HUES64 (cell line): Measurements from ENCODE around the gene ZNF236.
"Not testable (repeated sequence)": the region's sequence is repeated elsewhere in the genome, so short reads cannot be mapped to it uniquely, and the experiment has no call there.

Experiments used
- H3K27ac ChIP-seq: 2 replicates; pipeline ENCODE4 v1.7.0; 2013; ENCODE audit warnings: low read depth, low read length, inconsistent platforms
- H3K27me3 ChIP-seq: 2 replicates; pipeline ENCODE4 v1.6.1; 2013; ENCODE audit warnings: mild to moderate bottlenecking, low read length; ENCODE audit not compliant: insufficient read depth
- H3K36me3 ChIP-seq: 2 replicates; pipeline ENCODE4 v1.6.1; 2013; ENCODE audit warnings: mild to moderate bottlenecking, low read length; ENCODE audit not compliant: insufficient read depth
- H3K4me1 ChIP-seq: 2 replicates; pipeline ENCODE4 v1.6.1; 2013; ENCODE audit warnings: mild to moderate bottlenecking, low read length, moderate library complexity; ENCODE audit not compliant: insufficient read depth
- H3K4me3 ChIP-seq: 2 replicates; pipeline ENCODE4 v1.5.1; 2013; ENCODE audit warnings: mild to moderate bottlenecking, low read length, moderate library complexity
- H3K9ac ChIP-seq: 2 replicates; pipeline ENCODE4 v1.6.1; 2013; ENCODE audit warnings: mild to moderate bottlenecking, low read depth, low read length
- H3K9me3 ChIP-seq: 2 replicates; pipeline ENCODE4 v1.6.1; 2013; ENCODE audit warnings: low read depth, low read length; ENCODE audit not compliant: insufficient read depth
- WGBS: fragments of 150-250, 120-280 bp; methylation state at CpG from one replicate; pipeline ENCODE4 v1.1.7; 2013; ENCODE audit warnings: missing lambda C conversion rate; 5-methylcytosine and 5-hydroxymethylcytosine counted together

The ZNF236 gene

GRCh38 chr18:76983613-76984051 lies 161.3 kb downstream of the ZNF236 start:
- Histone ChIP-seq H3K27ac (no peak overlapping the region), H3K9me3 (no peaks in the 10 kb centered on the region), H3K4me3 (no peak overlapping the region), H3K4me1 (peaks cover 8% of the 10 kb centered on the region), H3K9ac (no peak overlapping the region), H3K36me3 (no peaks in the 10 kb centered on the region), H3K27me3 (no peaks in the 10 kb centered on the region)
- 60% methylated on average over 10 of the region's 10 CpGs for WGBS

GRCh38 chr18:76984193-76985155 lies 162.1 kb downstream of the ZNF236 start:
- WGBS: 93% methylated on average over 40 of the region's 40 CpGs
- H3K4me3 ChIP-seq: no peak overlapping the region
- H3K27me3 ChIP-seq: no peaks in the 10 kb centered on the region
- H3K27ac ChIP-seq: no peak overlapping the region
- no peaks in the 10 kb centered on the region for H3K9me3 ChIP-seq
- H3K4me1 ChIP-seq: peaks cover 8% of the 10 kb centered on the region
- no peaks in the 10 kb centered on the region for H3K36me3 ChIP-seq
- H3K9ac ChIP-seq: no peak overlapping the region

GRCh38 chr18:76985156-76985950 lies 163.0 kb downstream of the ZNF236 start:
- H3K27me3 ChIP-seq: no peaks in the 10 kb centered on the region
- no peak overlapping the region for H3K9ac ChIP-seq
- H3K27ac ChIP-seq: no peak overlapping the region
- no peaks in the 10 kb centered on the region for H3K36me3 ChIP-seq
- H3K9me3 ChIP-seq: no peaks in the 10 kb centered on the region
- no peak overlapping the region for H3K4me3 ChIP-seq
- H3K4me1 ChIP-seq: peaks cover 8% of the 10 kb centered on the region
- 94% methylated on average over 27 of the region's 27 CpGs for WGBS

GRCh38 chr18:76985951-76986236 lies 163.5 kb downstream of the ZNF236 start:
- Histone ChIP-seq H3K4me3 (no peak overlapping the region), H3K9me3 (no peaks in the 10 kb centered on the region), H3K4me1 (peaks cover 8% of the 10 kb centered on the region), H3K9ac (no peak overlapping the region), H3K27me3 (no peaks in the 10 kb centered on the region), H3K36me3 (no peaks in the 10 kb centered on the region), H3K27ac (no peak overlapping the region)
- 94% methylated on average over 9 of the region's 9 CpGs for WGBS

- Histone ChIP-seq H3K36me3 (no peaks in the 10 kb centered on the region), H3K27me3 (no peaks in the 10 kb centered on the region), H3K9ac (no peak overlapping the region), H3K27ac (no peak overlapping the region), H3K9me3 (no peaks in the 10 kb centered on the region), H3K4me3 (no peak overlapping the region), H3K4me1 (peaks cover 8% of the 10 kb centered on the region)
- WGBS: 95% methylated on average over 7 of the region's 7 CpGs
These were observed 164.0 kb downstream of the ZNF236 start for GRCh38 chr18:76986406-76986805.

- Histone ChIP-seq H3K27me3 (no peaks in the 10 kb centered on the region), H3K9me3 (no peaks in the 10 kb centered on the region), H3K4me1 (no peaks in the 10 kb centered on the region; the same call in 1 of the 2 replicates), H3K36me3 (no peaks in the 10 kb centered on the region), H3K27ac (no peak overlapping the region), H3K9ac (no peak overlapping the region), H3K4me3 (no peak overlapping the region)
- WGBS: 91% methylated on average over 27 of the region's 27 CpGs
These were observed 165.9 kb downstream of the ZNF236 start for GRCh38 chr18:76988031-76988826.

GRCh38 chr18:76988827-76989646 lies 166.7 kb downstream of the ZNF236 start:
- Histone ChIP-seq H3K4me1 (no peaks in the 10 kb centered on the region; the same call in 1 of the 2 replicates), H3K36me3 (no peaks in the 10 kb centered on the region), H3K27ac (no peak overlapping the region), H3K9me3 (no peaks in the 10 kb centered on the region), H3K27me3 (no peaks in the 10 kb centered on the region), H3K4me3 (no peak overlapping the region), H3K9ac (no peak overlapping the region)
- 96% methylated on average over 29 of the region's 29 CpGs for WGBS

GRCh38 chr18:76989647-76990190 lies 167.4 kb downstream of the ZNF236 start:
- Histone ChIP-seq H3K27ac (no peak overlapping the region), H3K9me3 (no peaks in the 10 kb centered on the region), H3K4me1 (no peaks in the 10 kb centered on the region; the same call in 1 of the 2 replicates), H3K27me3 (no peaks in the 10 kb centered on the region), H3K9ac (no peak overlapping the region), H3K36me3 (no peaks in the 10 kb centered on the region), H3K4me3 (no peak overlapping the region)
- 93% methylated on average over 28 of the region's 28 CpGs for WGBS

GRCh38 chr18:76990343-76991020 lies 168.1 kb downstream of the ZNF236 start:
- H3K27me3 ChIP-seq, H3K27ac ChIP-seq, H3K36me3 ChIP-seq, H3K9me3 ChIP-seq, H3K9ac ChIP-seq, H3K4me1 ChIP-seq, H3K4me3 ChIP-seq: not testable (repeated sequence)
- 84% methylated on average over 8 of the region's 8 CpGs for WGBS
